Measurements from ENCODE around the gene CLPTM1L.

DNA sequence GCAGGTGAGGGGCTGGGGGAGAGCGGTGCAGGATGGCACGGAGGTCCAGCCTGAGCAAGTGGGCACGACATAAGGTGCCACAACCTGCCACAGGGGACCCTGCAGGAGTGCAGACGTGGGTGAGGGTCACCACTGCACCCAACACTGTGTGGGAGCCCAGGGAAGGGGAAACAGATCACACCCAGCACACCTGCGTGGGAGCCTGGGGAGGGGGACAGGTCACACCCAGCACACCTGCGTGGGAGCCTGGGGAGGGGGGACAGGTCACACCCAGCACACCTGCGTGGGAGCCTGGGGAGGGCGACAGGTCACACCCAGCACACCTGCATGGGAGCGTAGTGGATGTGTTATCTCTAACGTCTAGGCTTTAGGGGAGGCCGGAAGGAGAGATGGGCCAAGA lies 47.4 kb upstream of the CLPTM1L start:
- TF ChIP-seq POLR2AphosphoS5 (IDR thresholded peaks at IDR 0.05; ENCODE audit: low read depth, low read length) (no peak), TAF1 (IDR thresholded peaks at IDR 0.05; ENCODE audit: borderline replicate concordance, low read depth, low read length) (no peak)
